SJSA1 (cell line): Measurements from ENCODE around the gene ETV3. TPM values are rescaled to one million over a fixed set of nuclear protein-coding genes. Genes with fewer than 3 reads are reported as not detected.
"Not testable (repeated sequence)": the region's sequence is repeated elsewhere in the genome, so short reads cannot be mapped to it uniquely, and the experiment has no call there.

Source experiments
- DNase-seq, 2 experiments: peaks; one replicate each; pipeline ENCODE4 v3.0.0-alpha.2; 2015 to 2020; ENCODE audit warnings: low spot score in 2 of 2, low read depth in 1 of 2
- H3K27ac ChIP-seq: fragments of 250-450 bp; sonication (Bioruptor Pico); 2 replicates; pipeline ENCODE4 v1.5.1; 2020; ENCODE audit warnings: mild to moderate bottlenecking, moderate library complexity
- H3K27me3 ChIP-seq: fragments of 250-450 bp; sonication (Bioruptor Pico); replicated peaks from 2 replicates; pipeline ENCODE4 v1.5.1; 2020; ENCODE audit warnings: mild to moderate bottlenecking, moderate library complexity
- H3K36me3 ChIP-seq: fragments of 250-450 bp; sonication (Bioruptor Pico); 2 replicates; pipeline ENCODE4 v1.5.1; 2020; ENCODE audit warnings: mild to moderate bottlenecking
- H3K4me1 ChIP-seq: fragments of 250-450 bp; sonication (Bioruptor Pico); replicated peaks from 2 replicates; pipeline ENCODE4 v1.6.1; 2021; ENCODE audit warnings: mild to moderate bottlenecking
- H3K4me3 ChIP-seq: fragments of 250-450 bp; sonication (Bioruptor Pico); 2 replicates; pipeline ENCODE4 v1.5.1; 2020; ENCODE audit warnings: mild to moderate bottlenecking
- H3K9me3 ChIP-seq: fragments of 250-450 bp; sonication (Bioruptor Pico); replicated peaks from 2 replicates; pipeline ENCODE4 v1.5.1; 2020; ENCODE audit warnings: mild to moderate bottlenecking
- total RNA-seq: library from RNA; depleted of rRNA; stranded (reverse); fragments of >200 nt; shearing (Covaris generic); gene quantifications from 2 replicates; pipeline ENCODE4 v1.2.3, GENCODE V29; 2014

Gene ETV3
- total RNA-seq, 1 experiment from 2014 or later = 11.2 TPM

GRCh38 chr1:157171903-157172503 is 33.8 kb upstream of the ETV3 start:
- H3K4me3 ChIP-seq, H3K4me1 ChIP-seq, H3K36me3 ChIP-seq, H3K9me3 ChIP-seq, H3K27ac ChIP-seq, DNase-seq: not testable (repeated sequence)
- H3K27me3 ChIP-seq = peaks cover 10% of the 10 kb centered on the region

- no peak overlapping the region for H3K4me3 ChIP-seq
- no peaks in the 10 kb centered on the region for H3K4me1 ChIP-seq
- no peak overlapping the region for H3K27ac ChIP-seq
- peaks cover 13% of the 10 kb centered on the region for H3K27me3 ChIP-seq
- H3K36me3 ChIP-seq = no peaks in the 10 kb centered on the region
- H3K9me3 ChIP-seq = no peaks in the 10 kb centered on the region
- DNase-seq = peak in 1 of 2 experiments; percentile 26
Observed at GRCh38 chr1:157170677-157171515, 32.7 kb upstream of the ETV3 start.

GRCh38 chr1:157168015-157168414 is 29.8 kb upstream of the ETV3 start:
- no peak for DNase-seq
- no peaks in the 10 kb centered on the region for H3K9me3 ChIP-seq
- peaks cover 22% of the 10 kb centered on the region for H3K27me3 ChIP-seq
- no peak overlapping the region for H3K27ac ChIP-seq
- H3K36me3 ChIP-seq = no peaks in the 10 kb centered on the region
- H3K4me1 ChIP-seq = no peaks in the 10 kb centered on the region
- no peak overlapping the region for H3K4me3 ChIP-seq

- H3K36me3 ChIP-seq = no peaks in the 10 kb centered on the region
- peaks cover 22% of the 10 kb centered on the region for H3K27me3 ChIP-seq
- no peak overlapping the region for H3K27ac ChIP-seq
- no peak for DNase-seq
- no peak overlapping the region for H3K4me3 ChIP-seq
- no peaks in the 10 kb centered on the region for H3K9me3 ChIP-seq
- no peaks in the 10 kb centered on the region for H3K4me1 ChIP-seq
Observed at GRCh38 chr1:157167437-157167836, 29.2 kb upstream of the ETV3 start.

- no peak for DNase-seq
- Histone ChIP-seq H3K36me3 (no peaks in the 10 kb centered on the region), H3K27ac (no peak overlapping the region), H3K4me1 (no peaks in the 10 kb centered on the region), H3K4me3 (no peak overlapping the region), H3K9me3 (no peaks in the 10 kb centered on the region), H3K27me3 (peaks cover 22% of the 10 kb centered on the region)
Observed at GRCh38 chr1:157166590-157166989, 28.4 kb upstream of the ETV3 start.

- H3K36me3 ChIP-seq = no peaks in the 10 kb centered on the region
- peak; percentile 36 to 61 for DNase-seq
- H3K4me1 ChIP-seq = no peaks in the 10 kb centered on the region
- H3K27ac ChIP-seq = no peak overlapping the region
- no peaks in the 10 kb centered on the region for H3K9me3 ChIP-seq
- peaks cover 12% of the 10 kb centered on the region for H3K27me3 ChIP-seq
- no peak overlapping the region for H3K4me3 ChIP-seq
Observed at GRCh38 chr1:157163273-157164127, 25.3 kb upstream of the ETV3 start.

GRCh38 chr1:157162345-157162744 is 24.1 kb upstream of the ETV3 start:
- DNase-seq = no peak
- H3K9me3 ChIP-seq = no peaks in the 10 kb centered on the region
- peaks cover 7% of the 10 kb centered on the region for H3K4me1 ChIP-seq
- no peak overlapping the region for H3K27ac ChIP-seq
- H3K27me3 ChIP-seq = peaks cover 12% of the 10 kb centered on the region
- no peaks in the 10 kb centered on the region for H3K36me3 ChIP-seq
- no peak overlapping the region for H3K4me3 ChIP-seq

- no peak overlapping the region for H3K27ac ChIP-seq
- H3K27me3 ChIP-seq = peaks cover 12% of the 10 kb centered on the region
- H3K9me3 ChIP-seq = no peaks in the 10 kb centered on the region
- no peaks in the 10 kb centered on the region for H3K36me3 ChIP-seq
- peaks cover 11% of the 10 kb centered on the region for H3K4me1 ChIP-seq
- no peak overlapping the region for H3K4me3 ChIP-seq
- no peak for DNase-seq
Observed at GRCh38 chr1:157161901-157162300, 23.7 kb upstream of the ETV3 start.

GRCh38 chr1:157158967-157159366 is 20.8 kb upstream of the ETV3 start:
- H3K27ac ChIP-seq = no peak overlapping the region
- DNase-seq = no peak
- peaks cover 26% of the 10 kb centered on the region for H3K4me1 ChIP-seq

GRCh38 chr1:157157501-157158190 is 19.5 kb upstream of the ETV3 start:
- Histone ChIP-seq H3K4me3 (no peak overlapping the region), H3K9me3 (no peaks in the 10 kb centered on the region), H3K27ac (no peak overlapping the region), H3K27me3 (no peaks in the 10 kb centered on the region), H3K36me3 (no peaks in the 10 kb centered on the region), H3K4me1 (peaks cover 26% of the 10 kb centered on the region)
- no peak for DNase-seq

More at GRCh38 chr1:157158967-157159366, 20.8 kb upstream of the ETV3 start:
- 0 out of 2 replicates have a peak, but pooled peaks cover 3% of the 10 kb centered on the region for H3K27me3 ChIP-seq
- no peak overlapping the region for H3K4me3 ChIP-seq
- no peaks in the 10 kb centered on the region for H3K36me3 ChIP-seq
- no peaks in the 10 kb centered on the region for H3K9me3 ChIP-seq

GRCh38 chr1:157156058-157156541 is 17.9 kb upstream of the ETV3 start:
- Histone ChIP-seq H3K4me3 (peak overlapping the region; percentile 10; the same call in 1 of the 2 replicates), H3K4me1 (peaks cover 26% of the 10 kb centered on the region), H3K9me3 (no peaks in the 10 kb centered on the region), H3K27ac (no peak overlapping the region), H3K36me3 (no peaks in the 10 kb centered on the region), H3K27me3 (no peaks in the 10 kb centered on the region)
- peak; percentile 79 to 83 for DNase-seq

- DNase-seq = no peak
- H3K27me3 ChIP-seq = no peaks in the 10 kb centered on the region
- H3K4me1 ChIP-seq = peaks cover 26% of the 10 kb centered on the region
- peak overlapping the region; percentile 10; the same call in 1 of the 2 replicates for H3K4me3 ChIP-seq
- H3K36me3 ChIP-seq = no peaks in the 10 kb centered on the region
- no peak overlapping the region for H3K27ac ChIP-seq
- H3K9me3 ChIP-seq = no peaks in the 10 kb centered on the region
Observed at GRCh38 chr1:157155658-157156057, 17.5 kb upstream of the ETV3 start.

- Histone ChIP-seq H3K27me3 (no peaks in the 10 kb centered on the region), H3K4me3 (no peak overlapping the region), H3K4me1 (peaks cover 26% of the 10 kb centered on the region), H3K27ac (no peak overlapping the region), H3K36me3 (no peaks in the 10 kb centered on the region), H3K9me3 (no peaks in the 10 kb centered on the region)
- DNase-seq = no peak
Observed at GRCh38 chr1:157154940-157155514, 16.8 kb upstream of the ETV3 start.
